Activated CD8-positive, alpha-beta memory T cell treated with anti-CD3 and anti-CD28 coated beads for 1 hour (primary cell): ENCODE results near the gene TRIM64C.
"Not testable (repeated sequence)": the region's sequence is repeated elsewhere in the genome, so short reads cannot be mapped to it uniquely, and the experiment has no call there.

ENCODE experiments used
- DNase-seq, 2 donors: peaks; one replicate each; pipeline ENCODE4 v3.0.0-alpha.2; 2020; ENCODE audit warnings: low read depth in 1 of 2; ENCODE audit errors: extremely low read depth in 1 of 2

The TRIM64C gene

GRCh38 chr11:49059012-49059411 is at the start of gene TRIM64C:
Gene TRIM64C (minus strand): TSS chr11:49059112. CDS start chr11:49059112, 0 bp downstream.
- DNase-seq = not testable (repeated sequence)

- DNase-seq = not testable (repeated sequence)
Measured at GRCh38 chr11:49102356-49102755, 43.4 kb upstream of the TRIM64C start.

GRCh38 chr11:49069897-49070296 is 11.0 kb upstream of the TRIM64C start:
- not testable (repeated sequence) for DNase-seq

GRCh38 chr11:49049821-49050220 is 9.1 kb downstream of the TRIM64C start:
- DNase-seq = not testable (repeated sequence)

- DNase-seq = not testable (repeated sequence)
Measured at GRCh38 chr11:49048229-49048628, 10.7 kb downstream of the TRIM64C start.

GRCh38 chr11:49028523-49028922 is 30.4 kb downstream of the TRIM64C start, which contains the start of gene TRIM49B:
Gene TRIM49B (plus strand): TSS chr11:49028823. CDS start chr11:49031600, 2,777 bp downstream.
- DNase-seq = not testable (repeated sequence)
